ENCODE measurements around the gene FKBP7. TPM values are rescaled to one million over a fixed set of nuclear protein-coding genes. Genes with fewer than 3 reads are reported as not detected.
A peak's percentile ranks its signal among the peaks of the same experiment; 100 is the strongest.
"Not testable (repeated sequence)": the region's sequence is repeated elsewhere in the genome, so short reads cannot be mapped to it uniquely, and the experiment has no call there.

FKBP7 gene
- total RNA-seq, 2 donors from 2014 or later: 0.65 TPM; not detected in 1

- H3K36me3 Mint-ChIP-seq (ENCODE audit: low read depth); H3K27ac Mint-ChIP-seq; H3K27me3 Mint-ChIP-seq; H3K4me3 Mint-ChIP-seq; ATAC-seq; H3K9me3 ChIP-seq (ENCODE audit: control insufficient read depth, low read length, poor library complexity, severe bottlenecking); DNase-seq; H3K4me1 Mint-ChIP-seq: not testable (repeated sequence)
Measured at GRCh38 chr2:178423746-178424145, 54.7 kb downstream of the FKBP7 start.

DNA sequence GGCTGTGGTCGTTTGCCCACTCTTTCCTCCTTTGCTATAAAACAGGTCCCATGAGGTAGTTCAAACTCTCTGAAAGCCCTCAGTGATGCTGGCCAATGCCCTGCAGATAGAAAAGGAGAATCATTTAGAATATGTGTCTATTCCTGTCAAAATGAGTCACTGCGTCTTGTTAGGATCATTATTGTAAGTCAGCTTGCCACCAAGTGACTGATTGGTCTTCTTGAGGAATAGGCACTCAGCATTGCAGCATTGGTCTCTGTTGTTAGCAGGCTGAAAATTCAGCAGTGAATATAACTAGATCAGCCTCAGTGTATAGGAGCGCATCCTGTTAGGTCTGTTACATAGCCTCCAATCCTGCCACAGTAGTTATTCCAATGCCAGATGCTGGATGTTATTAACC is 56.3 kb downstream of the FKBP7 start:
- no peak overlapping the region for H3K4me3 Mint-ChIP-seq
- ATAC-seq: no peak

DNA sequence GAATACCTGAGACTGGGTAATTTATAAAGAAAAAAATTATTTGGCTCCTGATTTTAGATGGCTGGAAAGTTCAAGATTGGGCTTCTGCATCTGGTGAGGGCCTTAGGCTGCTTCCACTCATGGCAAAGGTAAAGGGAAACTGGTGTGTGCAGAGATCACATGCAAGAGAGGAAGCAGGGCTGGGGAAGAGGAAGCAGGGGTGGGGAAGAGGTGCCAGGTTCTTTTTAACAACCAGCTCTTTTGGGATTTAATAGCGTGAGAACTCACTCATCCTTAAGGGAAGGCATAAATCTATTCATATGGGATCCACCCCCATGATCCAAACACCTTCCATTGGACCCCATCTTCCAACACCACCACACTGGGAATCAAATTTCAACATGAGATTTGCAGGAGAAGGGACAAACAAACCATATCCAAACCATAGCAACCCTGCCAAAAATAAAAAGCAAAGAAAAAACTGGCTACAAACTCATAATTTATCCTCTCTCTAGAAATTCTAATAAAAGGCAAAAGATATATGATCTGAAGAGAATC is 57.9 kb downstream of the FKBP7 start:
- Mint-ChIP-seq H3K4me1 (peaks cover 4% of the 10 kb centered on the region), H3K4me3 (no peak overlapping the region), H3K36me3 (ENCODE audit: low read depth) (no peaks in the 10 kb centered on the region), H3K27me3 (no peaks in the 10 kb centered on the region), H3K27ac (no peak overlapping the region)
- DNase-seq (no peak), ATAC-seq (no peak)
- no peaks in the 10 kb centered on the region for H3K9me3 ChIP-seq (ENCODE audit: control insufficient read depth, low read length, poor library complexity, severe bottlenecking)

More for the DNA sequence above, 56.3 kb downstream of the FKBP7 start:
- no peak overlapping the region for H3K27ac Mint-ChIP-seq
- DNase-seq: no peak
- no peaks in the 10 kb centered on the region for H3K4me1 Mint-ChIP-seq
- no peaks in the 10 kb centered on the region for H3K9me3 ChIP-seq (ENCODE audit: control insufficient read depth, low read length, poor library complexity, severe bottlenecking)
- H3K27me3 Mint-ChIP-seq: no peaks in the 10 kb centered on the region
- H3K36me3 Mint-ChIP-seq (ENCODE audit: low read depth): peaks cover 3% of the 10 kb centered on the region

DNA sequence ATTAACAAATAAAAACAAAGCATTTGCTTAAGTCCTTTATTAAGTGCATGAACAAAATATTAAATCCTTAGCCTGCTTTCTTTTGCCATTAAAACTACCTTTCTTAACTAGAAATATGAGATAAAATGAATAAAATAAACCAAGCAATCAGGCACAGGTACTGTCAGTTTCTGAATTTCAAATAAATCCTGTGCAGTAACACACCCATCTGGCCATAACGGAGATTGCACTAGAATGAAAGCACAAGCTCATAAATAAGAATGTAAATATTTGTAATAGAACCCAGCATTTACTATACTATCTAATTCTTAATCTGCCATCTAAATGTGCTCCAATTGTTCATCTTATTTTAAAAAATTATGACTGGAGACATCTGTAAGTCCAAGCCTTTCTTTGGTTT is 59.3 kb downstream of the FKBP7 start:
- ATAC-seq: no peak

DNA sequence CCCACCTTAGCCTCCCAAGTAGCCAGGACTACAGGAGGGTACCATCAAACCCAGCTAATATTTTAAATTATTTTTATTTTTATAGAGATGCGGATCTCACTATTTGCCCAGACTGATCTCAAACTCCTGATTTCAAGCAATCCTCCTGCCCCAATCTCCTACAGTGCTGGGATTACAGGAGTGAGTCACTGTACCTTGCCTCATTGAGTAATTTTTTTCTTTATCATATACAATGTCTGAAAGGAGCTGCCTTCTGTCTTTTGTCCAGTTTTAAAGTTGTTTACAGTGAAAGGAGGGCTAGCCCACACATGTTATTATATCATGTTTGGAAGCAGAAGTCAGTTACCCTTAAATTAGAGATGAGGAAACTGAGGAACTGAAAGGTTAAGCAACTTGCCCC is 60.0 kb downstream of the FKBP7 start:
- H3K27ac Mint-ChIP-seq: peak overlapping the region; percentile 39
- no peak overlapping the region for H3K4me3 Mint-ChIP-seq
- H3K4me1 Mint-ChIP-seq: peaks cover 18% of the 10 kb centered on the region
- H3K36me3 Mint-ChIP-seq (ENCODE audit: low read depth): no peaks in the 10 kb centered on the region
- H3K9me3 ChIP-seq (ENCODE audit: control insufficient read depth, low read length, poor library complexity, severe bottlenecking): no peaks in the 10 kb centered on the region
- no peak for DNase-seq
- no peaks in the 10 kb centered on the region for H3K27me3 Mint-ChIP-seq
- ATAC-seq: no peak

More for the DNA sequence above, 59.3 kb downstream of the FKBP7 start:
- Mint-ChIP-seq H3K27ac (no peak overlapping the region), H3K4me1 (peaks cover 14% of the 10 kb centered on the region), H3K4me3 (no peak overlapping the region), H3K27me3 (no peaks in the 10 kb centered on the region), H3K36me3 (ENCODE audit: low read depth) (no peaks in the 10 kb centered on the region)
- no peak for DNase-seq
- no peaks in the 10 kb centered on the region for H3K9me3 ChIP-seq (ENCODE audit: control insufficient read depth, low read length, poor library complexity, severe bottlenecking)

- H3K9me3 ChIP-seq (ENCODE audit: control insufficient read depth, low read length, poor library complexity, severe bottlenecking): no peaks in the 10 kb centered on the region
- Mint-ChIP-seq H3K27me3 (no peaks in the 10 kb centered on the region), H3K36me3 (ENCODE audit: low read depth) (no peaks in the 10 kb centered on the region), H3K27ac (peak overlapping the region; percentile 39), H3K4me3 (no peak overlapping the region), H3K4me1 (peaks cover 20% of the 10 kb centered on the region)
- no peak for ATAC-seq
- DNase-seq: no peak
Measured at GRCh38 chr2:178417916-178418315, 60.5 kb downstream of the FKBP7 start.

GRCh38 chr2:178415979-178416378 is 62.4 kb downstream of the FKBP7 start:
- DNase-seq (no peak), ATAC-seq (no peak)
- H3K4me3 Mint-ChIP-seq: no peak overlapping the region
- no peaks in the 10 kb centered on the region for H3K9me3 ChIP-seq (ENCODE audit: control insufficient read depth, low read length, poor library complexity, severe bottlenecking)
- H3K4me1 Mint-ChIP-seq: peaks cover 22% of the 10 kb centered on the region
- no peak overlapping the region for H3K27ac Mint-ChIP-seq
- H3K36me3 Mint-ChIP-seq (ENCODE audit: low read depth): no peaks in the 10 kb centered on the region
- H3K27me3 Mint-ChIP-seq: no peaks in the 10 kb centered on the region

DNA sequence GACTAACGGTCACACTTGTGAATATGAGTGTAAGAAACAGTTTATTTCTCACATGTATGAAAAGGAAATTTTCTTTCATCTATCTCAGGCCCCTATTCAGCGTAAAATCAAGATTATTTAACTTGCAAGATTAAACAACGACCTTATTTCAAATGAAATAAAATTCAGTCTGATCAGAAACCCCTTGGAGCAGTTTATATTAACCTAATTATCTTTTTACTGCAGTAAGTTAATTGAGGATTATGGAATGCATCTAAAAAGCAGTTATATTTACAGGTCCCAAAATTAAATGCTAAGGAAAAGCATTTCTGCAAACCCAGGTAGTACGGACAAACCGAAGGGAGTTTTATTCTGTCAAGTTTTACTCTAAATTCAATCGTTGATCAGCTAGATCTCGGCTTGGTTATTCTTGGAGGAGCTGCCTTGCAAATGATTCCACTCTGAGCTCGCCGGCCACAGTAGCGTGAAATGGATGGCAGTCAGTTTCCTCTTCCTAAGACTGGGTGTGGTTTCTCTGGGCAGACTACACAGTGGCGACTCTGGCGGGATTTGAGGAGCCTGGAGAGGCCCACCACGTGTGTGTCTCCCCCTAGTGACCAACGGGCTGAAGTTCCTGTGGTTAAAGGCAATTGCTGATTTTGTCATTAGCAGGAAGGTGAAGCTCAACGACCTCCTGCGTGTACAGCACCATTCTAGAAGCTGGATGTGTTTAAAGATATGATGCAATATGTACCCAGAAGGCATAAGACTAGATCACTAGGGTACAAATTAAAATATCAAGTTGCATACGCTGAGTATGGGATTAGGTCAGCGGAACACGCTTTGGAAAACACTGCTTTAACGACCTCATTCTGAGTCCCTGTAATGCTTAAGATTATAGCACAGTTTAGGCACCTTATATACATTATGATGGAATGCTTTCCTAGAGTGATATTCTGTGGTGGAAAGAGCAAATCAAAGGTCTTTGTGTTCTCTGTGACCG is 63.8 kb downstream of the FKBP7 start:
- no peaks in the 10 kb centered on the region for H3K36me3 Mint-ChIP-seq (ENCODE audit: low read depth)
- H3K4me3 Mint-ChIP-seq: peak overlapping the region; percentile 94
- no peaks in the 10 kb centered on the region for H3K9me3 ChIP-seq (ENCODE audit: control insufficient read depth, low read length, poor library complexity, severe bottlenecking)
- DNase-seq (peak; percentile 57 to 60 (median 60)), ATAC-seq (peak; percentile 71)
- peak overlapping the region; percentile 96 for H3K27ac Mint-ChIP-seq
- H3K27me3 Mint-ChIP-seq: no peaks in the 10 kb centered on the region
- H3K4me1 Mint-ChIP-seq: peaks cover 22% of the 10 kb centered on the region

Other genes starting within 250 kb of the FKBP7 start
- 100 to 1,000 TPM; 110 to 119 TPM for gene PRKRA, start 27.4 kb downstream of the FKBP7 start, total RNA-seq
- gene PJVK, start 27.2 kb downstream of the FKBP7 start, total RNA-seq: 1 to 10 TPM; 3.8 to 6.1 TPM
- gene PLEKHA3, start 1.9 kb upstream of the FKBP7 start, total RNA-seq: 10 to 100 TPM; 24.9 to 26.5 TPM